K562 (cell line): ENCODE results near the gene NEURL2. TPM values are rescaled to one million over a fixed set of nuclear protein-coding genes. Genes with fewer than 3 reads are reported as not detected.

Experiments
- ATAC-seq: fragments of 200-7000 bp; cut with Tn5 transposase; 3 replicates; pipeline ENCODE4 v1.9.1; 2020; ENCODE audit warnings: moderate library complexity
- BruUV-seq: library from RNA; stranded (reverse); fragments of 400-500 nt; replicated peaks from 2 replicates; lab custom pipeline; 2021; lab: Mats Ljungman, UMichigan
- CTCF ChIA-PET: fragments of 300-600 bp; formaldehyde crosslinking; extraction: SDS; loops from one replicate; lab custom pipeline; 2021; ENCODE audit warnings: low intra/inter-chr PET ratio; lab: Yijun Ruan, JAX
- POLR2A ChIA-PET: fragments of 300-600, 350-650 bp; sonication (Branson Sonifier 250); formaldehyde crosslinking; extraction: SDS; loops from one replicate; lab custom pipeline; 2021; ENCODE audit warnings: antibody characterized with exemption, inconsistent platforms; lab: Yijun Ruan, JAX
- DNase-seq, 4 experiments: peaks; one replicate each; pipeline versions ENCODE4 v3.0.0 to v3.0.0-alpha.2; 2011 to 2018; ENCODE audit warnings: low spot score in 3 of 4, mixed read lengths in 3 of 4; ENCODE audit errors: extremely low read depth in 1 of 4
- FAIRE-seq: peaks from 2 replicates; lab custom pipeline; 2011; peaks lifted over from hg19 to GRCh38; lab: Jason Lieb, UNC
- H2AFZ ChIP-seq: 2 replicates; pipeline ENCODE4 v1.6.0; 2011; ENCODE audit warnings: low read depth, low read length, control low read depth, inconsistent platforms
- H3K27ac ChIP-seq: fragments of 200-600 bp; 3 replicates; pipeline ENCODE4 v1.8.0; 2011; ENCODE audit warnings: low read depth, mild to moderate bottlenecking, control low read depth, inconsistent platforms, low read length, moderate library complexity, mixed read lengths; ENCODE audit errors: extremely low read depth
- H3K27me3 ChIP-seq, 2 experiments: fragments of 300-600 bp in 1 of 2; 2 replicates in 1 of 2; 3 replicates in 1 of 2; pipeline versions ENCODE4 v1.6.0 to v1.8.0; 2011; ENCODE audit warnings: inconsistent platforms in 2 of 2, low read length in 2 of 2, mild to moderate bottlenecking in 1 of 2, mixed read lengths in 1 of 2, moderate library complexity in 1 of 2; ENCODE audit not compliant: control insufficient read depth in 2 of 2, insufficient read depth in 2 of 2
- H3K36me3 ChIP-seq: fragments of 300-600 bp; 3 replicates; pipeline ENCODE4 v1.8.0; 2011; ENCODE audit warnings: mild to moderate bottlenecking, low read length, inconsistent platforms; ENCODE audit not compliant: control insufficient read depth, insufficient read depth
- H3K4me1 ChIP-seq, 2 experiments: fragments of 200-600 bp in 1 of 2; replicated peaks in 1 of 2; 2 replicates in 1 of 2; 3 replicates in 1 of 2; pipeline versions ENCODE4 v1.5.1 to v1.8.0; 2011; ENCODE audit warnings: inconsistent platforms in 2 of 2, low read length in 2 of 2, mild to moderate bottlenecking in 1 of 2, mixed read lengths in 1 of 2, moderate library complexity in 1 of 2; ENCODE audit not compliant: control insufficient read depth in 2 of 2, insufficient read depth in 2 of 2
- H3K4me2 ChIP-seq: 2 replicates; pipeline ENCODE4 v1.6.1; 2011; ENCODE audit warnings: low read length, control low read depth, inconsistent platforms, mixed read lengths; ENCODE audit not compliant: insufficient read depth
- H3K4me3 ChIP-seq: fragments of 200-600 bp; sonication (generic), shearing (Covaris generic); 2 replicates; pipeline ENCODE4 v1.5.1; 2016; ENCODE audit warnings: control low read depth, inconsistent platforms
- H3K79me2 ChIP-seq: fragments of 200-600 bp; 3 replicates; pipeline ENCODE4 v1.8.0; 2011; ENCODE audit warnings: low read length, inconsistent platforms; ENCODE audit not compliant: control insufficient read depth, insufficient read depth
- H3K9ac ChIP-seq, 2 experiments: 2 replicates each; pipeline versions ENCODE4 v1.6.0 to v1.6.1; 2011; ENCODE audit warnings: low read depth in 2 of 2, low read length in 2 of 2, control low read depth in 1 of 2, inconsistent platforms in 1 of 2, mild to moderate bottlenecking in 1 of 2, mixed read lengths in 1 of 2; ENCODE audit not compliant: insufficient read depth in 1 of 2
- H3K9me1 ChIP-seq: one replicate; pipeline ENCODE4 v1.6.0; 2011; ENCODE audit warnings: inconsistent platforms, mild to moderate bottlenecking, low read length, moderate library complexity; ENCODE audit not compliant: control insufficient read depth, insufficient read depth
- H3K9me3 ChIP-seq: replicated peaks from 2 replicates; pipeline ENCODE4 v1.5.1; 2011; ENCODE audit warnings: low read depth, low read length, inconsistent platforms; ENCODE audit not compliant: control insufficient read depth, insufficient read depth
- H4K20me1 ChIP-seq: replicated peaks from 2 replicates; pipeline ENCODE4 v1.6.1; 2011; ENCODE audit warnings: low read length, inconsistent platforms, mixed read lengths; ENCODE audit not compliant: control insufficient read depth, insufficient read depth
- BRD4 ChIP-seq: fragments of 200-600 bp; sonication (generic); IDR thresholded peaks from 2 replicates; pipeline ENCODE4 v1.6.1; 2017; ENCODE audit warnings: inconsistent platforms
- C11orf30 ChIP-seq: fragments of 450-650 bp; IDR thresholded peaks from 2 replicates; pipeline ENCODE4 v1.6.1; 2016; ENCODE audit warnings: low read depth, mild to moderate bottlenecking
- HMGXB4 ChIP-seq: sonication (generic); formaldehyde crosslinking; IDR thresholded peaks from 2 replicates; pipeline ENCODE4 v1.8.1; 2023; ENCODE audit warnings: mild to moderate bottlenecking, missing genetic modification reagents
- ILK ChIP-seq: fragments of 450-650 bp; IDR thresholded peaks from 2 replicates; pipeline ENCODE4 v1.6.1; 2016; ENCODE audit warnings: missing genetic modification characterization, low read depth, mild to moderate bottlenecking, missing compliant biosample characterization, moderate library complexity, borderline replicate concordance
- MAFF ChIP-seq: IDR thresholded peaks from 2 replicates; pipeline ENCODE4 v1.6.1; 2012; ENCODE audit warnings: low read length, improper control_type of control experiment
- MAFG ChIP-seq: fragments of 450-650 bp; conservative IDR thresholded peaks from 2 replicates; pipeline ENCODE4 v1.6.1; 2016; ENCODE audit warnings: missing genetic modification characterization, missing compliant biosample characterization
- MAFK ChIP-seq: IDR thresholded peaks from 2 replicates; pipeline ENCODE4 v1.6.1; 2011; ENCODE audit warnings: low read length, improper control_type of control experiment
- NCOA1 ChIP-seq: fragments of 450-650 bp; IDR thresholded peaks from 2 replicates; pipeline ENCODE4 v1.6.1; 2016; ENCODE audit warnings: low read depth
- RBM25 ChIP-seq: fragments of 200-400 bp; formaldehyde crosslinking; IDR thresholded peaks from 2 replicates; pipeline ENCODE4 v1.6.1; 2018; ENCODE audit warnings: low read length, low read depth, moderate library complexity; ENCODE audit not compliant: severe bottlenecking
- RFX7 ChIP-seq: fragments of 250-450 bp; sonication (Bioruptor Pico); IDR thresholded peaks from 2 replicates; pipeline ENCODE4 v1.5.1; 2021; ENCODE audit warnings: mild to moderate bottlenecking
- SETDB1 ChIP-seq: IDR thresholded peaks from one replicate; pipeline ENCODE4 v1.6.1; 2012; ENCODE audit warnings: low read length, control low read depth, inconsistent platforms
- SP1 ChIP-seq: sonication (generic); formaldehyde crosslinking; IDR thresholded peaks from 2 replicates; pipeline ENCODE4 v1.8.1; 2022; ENCODE audit warnings: mild to moderate bottlenecking, missing genetic modification reagents
- THRA ChIP-seq: fragments of 450-650 bp; IDR thresholded peaks from 2 replicates; pipeline ENCODE4 v1.6.1; 2017; ENCODE audit warnings: mild to moderate bottlenecking, moderate library complexity
- ZNF232 ChIP-seq: sonication (generic); formaldehyde crosslinking; IDR thresholded peaks from 2 replicates; pipeline ENCODE4 v1.8.0; 2022; ENCODE audit warnings: mild to moderate bottlenecking, missing genetic modification reagents
- ZNF316 ChIP-seq: fragments of 450-650 bp; IDR thresholded peaks from 2 replicates; pipeline ENCODE4 v1.6.1; 2016
- ZSCAN29 ChIP-seq: fragments of 450-650 bp; IDR thresholded peaks from 2 replicates; pipeline ENCODE4 v1.6.1; 2017
- WGBS: fragments of 100-300 bp; shearing (Covaris generic); methylation state at CpG from one replicate; pipeline ENCODE4 v1.1.6; 2016; ENCODE audit warnings: low coverage, mixed read lengths; ENCODE audit not compliant: insufficient coverage; ENCODE audit errors: missing lambda C conversion rate; 5-methylcytosine and 5-hydroxymethylcytosine counted together
- in situ Hi-C: fragments of 300-500 bp; cut with MboI; formaldehyde crosslinking; loops from 4 replicates; pipeline ENCODE4 v1.15.0; 2018; ENCODE audit warnings: inconsistent platforms, mixed read lengths
- intact Hi-C: fragments of 100-400 bp; cut with micrococcal nuclease; formaldehyde crosslinking; loops from 2 replicates; pipeline ENCODE4 v1.14.2; 2022
- polyA plus RNA-seq, 8 experiments: library from polyadenylated mRNA; depleted of rRNA in 4 of 8; stranded (reverse) in 5 of 8; unstranded in 3 of 8; fragments of >200 nt; fragmentation: Nextera tagmentation in 2 of 8; fragmentation: Illumina TruSeq in 1 of 8; extraction: Ambion mirVana in 2 of 8; extraction: Trizol in 1 of 8; gene quantifications; 2 replicates each; pipeline versions ENCODE4 v1.2.1 to v1.2.3, GENCODE V29; 2011 to 2014; ENCODE audit warnings: inconsistent platforms in 1 of 8, missing spikeins in 1 of 8
- total RNA-seq, 7 experiments: library from RNA; depleted of rRNA in 6 of 7; stranded (reverse); fragments of >200 nt in 6 of 7; fragmentation: Illumina TruSeq in 2 of 7; extraction: Trizol in 2 of 7; gene quantifications; 2 replicates each; pipeline versions ENCODE4 v1.2.1 to v1.2.3, GENCODE V29; 2011 to 2021; ENCODE audit warnings: low replicate concordance in 1 of 7

The NEURL2 gene
- total and polyA plus RNA-seq, 9 of the 15 experiments (the other 6 are each of a cell fraction or from before 2014, with no cell fraction given) = 0.22 to 1.9 (median 0.50) TPM; not detected in 1

GRCh38 chr20:45924391-45925261, 33.6 kb upstream of the NEURL2 start:
- no peak for FAIRE-seq
- H3K4me1 ChIP-seq = peaks cover 6 to 10% of the 10 kb centered on the region in 2 experiments; a peak in 4 of 5 replicates
- 47% methylated on average over 21 of the region's 21 CpGs for WGBS
- no peak overlapping the region for H3K4me2 ChIP-seq
- intact Hi-C loops = no loop called here
- no peak overlapping the region for H3K4me3 ChIP-seq
- no peaks in the 10 kb centered on the region for H3K9me1 ChIP-seq
- no peaks in the 10 kb centered on the region; a peak in 1 of 5 replicates for H3K27me3 ChIP-seq
- no peaks in the 10 kb centered on the region for H3K9me3 ChIP-seq
- H3K36me3 ChIP-seq = no peaks in the 10 kb centered on the region
- BruUV-seq = no TSS peak
- H3K27ac ChIP-seq = no peak overlapping the region
- CTCF ChIA-PET = no interaction called here
- peak overlapping the region in 1 of 2 experiments; percentile 56; a peak in 2 of 4 replicates for H3K9ac ChIP-seq
- H4K20me1 ChIP-seq = peaks cover 3% of the 10 kb centered on the region; the same call in 1 of the 2 replicates
- H3K79me2 ChIP-seq = no peaks in the 10 kb centered on the region
- POLR2A ChIA-PET = interaction anchor here (0.6 to 8.0 kb wide), 4 partner anchors 8 to 24 kb away, joined by 3 to 91 read pairs (median 4); partner anchors contain the start of gene PCIF1
- no peak for DNase-seq
- no peak overlapping the region for H2AFZ ChIP-seq
- in situ Hi-C loops = no loop called here
- ATAC-seq = no peak
- TF ChIP-seq MAFG = peak; percentile 87
- TF ChIP-seq ZSCAN29 = no peak
- TF ChIP-seq BRD4 = no peak
- no peak for TF ChIP-seq NCOA1
- no peak for TF ChIP-seq RBM25
- no peak for TF ChIP-seq THRA
- TF ChIP-seq ZNF232 = no peak
- TF ChIP-seq C11orf30 = peak; percentile 87
- no peak for TF ChIP-seq SP1 (CRISPR knock-in tag)
- TF ChIP-seq ILK (tag) = no peak
- peak; percentile 56; the same call in 1 of the 2 replicates for TF ChIP-seq MAFK
- TF ChIP-seq ZNF316 = peak; percentile 81
- peak; percentile 43; the same call in 1 of the 2 replicates for TF ChIP-seq MAFF
- TF ChIP-seq RFX7 (CRISPR knock-in tag) = no peak
- no peak for TF ChIP-seq SETDB1
- no peak for TF ChIP-seq HMGXB4
